HL-60 (cell line): ENCODE measurements around the gene PTPRN2.

ENCODE experiments used
- GABPA ChIP-seq: IDR thresholded peaks from 2 replicates; pipeline ENCODE4 v1.6.1; 2012; ENCODE audit warnings: low read depth
- POLR2AphosphoS5 ChIP-seq: IDR thresholded peaks from 2 replicates; pipeline ENCODE4 v1.6.1; 2012; ENCODE audit warnings: low read depth
- SPI1 ChIP-seq: IDR thresholded peaks from 2 replicates; pipeline ENCODE4 v1.6.1; 2012; ENCODE audit warnings: low read depth, mild to moderate bottlenecking, borderline replicate concordance
- TF ChIP-seq, protein P1 (sequence below): IDR thresholded peaks from one replicate; pipeline ENCODE4 v1.5.1; 2011; ENCODE audit warnings: low read length, control low read depth, inconsistent platforms; ENCODE audit not compliant: insufficient read depth
- TF ChIP-seq, protein P2 (sequence below): IDR thresholded peaks from 2 replicates; pipeline ENCODE4 v1.6.1; 2012; ENCODE audit warnings: low read depth; ENCODE audit not compliant: insufficient replicate concordance

DNA sequence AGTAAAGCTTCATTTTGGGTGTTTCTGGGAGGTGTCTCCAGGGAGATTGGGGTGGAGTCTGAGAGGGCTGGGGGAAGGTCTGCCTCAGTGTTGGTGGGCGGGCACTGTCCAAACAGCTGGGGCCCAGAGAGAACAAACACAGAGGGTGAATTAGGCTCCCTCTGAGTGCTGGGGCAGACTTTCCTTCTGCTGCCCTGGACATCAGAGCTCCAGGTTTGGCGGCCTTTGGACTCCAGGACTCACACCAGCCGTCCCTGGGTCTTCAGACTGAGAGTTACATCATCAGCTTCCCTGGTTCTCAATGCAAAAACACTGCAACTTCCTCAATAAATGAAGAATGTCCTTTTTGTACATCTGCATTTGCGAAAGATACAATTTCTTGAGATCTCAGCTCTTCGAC, 427.4 kb downstream of the PTPRN2 start:
- TF ChIP-seq, protein P1, sequence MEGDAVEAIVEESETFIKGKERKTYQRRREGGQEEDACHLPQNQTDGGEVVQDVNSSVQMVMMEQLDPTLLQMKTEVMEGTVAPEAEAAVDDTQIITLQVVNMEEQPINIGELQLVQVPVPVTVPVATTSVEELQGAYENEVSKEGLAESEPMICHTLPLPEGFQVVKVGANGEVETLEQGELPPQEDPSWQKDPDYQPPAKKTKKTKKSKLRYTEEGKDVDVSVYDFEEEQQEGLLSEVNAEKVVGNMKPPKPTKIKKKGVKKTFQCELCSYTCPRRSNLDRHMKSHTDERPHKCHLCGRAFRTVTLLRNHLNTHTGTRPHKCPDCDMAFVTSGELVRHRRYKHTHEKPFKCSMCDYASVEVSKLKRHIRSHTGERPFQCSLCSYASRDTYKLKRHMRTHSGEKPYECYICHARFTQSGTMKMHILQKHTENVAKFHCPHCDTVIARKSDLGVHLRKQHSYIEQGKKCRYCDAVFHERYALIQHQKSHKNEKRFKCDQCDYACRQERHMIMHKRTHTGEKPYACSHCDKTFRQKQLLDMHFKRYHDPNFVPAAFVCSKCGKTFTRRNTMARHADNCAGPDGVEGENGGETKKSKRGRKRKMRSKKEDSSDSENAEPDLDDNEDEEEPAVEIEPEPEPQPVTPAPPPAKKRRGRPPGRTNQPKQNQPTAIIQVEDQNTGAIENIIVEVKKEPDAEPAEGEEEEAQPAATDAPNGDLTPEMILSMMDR = no peak
- TF ChIP-seq POLR2AphosphoS5 = no peak
- no peak for TF ChIP-seq GABPA
- TF ChIP-seq, protein P2, sequence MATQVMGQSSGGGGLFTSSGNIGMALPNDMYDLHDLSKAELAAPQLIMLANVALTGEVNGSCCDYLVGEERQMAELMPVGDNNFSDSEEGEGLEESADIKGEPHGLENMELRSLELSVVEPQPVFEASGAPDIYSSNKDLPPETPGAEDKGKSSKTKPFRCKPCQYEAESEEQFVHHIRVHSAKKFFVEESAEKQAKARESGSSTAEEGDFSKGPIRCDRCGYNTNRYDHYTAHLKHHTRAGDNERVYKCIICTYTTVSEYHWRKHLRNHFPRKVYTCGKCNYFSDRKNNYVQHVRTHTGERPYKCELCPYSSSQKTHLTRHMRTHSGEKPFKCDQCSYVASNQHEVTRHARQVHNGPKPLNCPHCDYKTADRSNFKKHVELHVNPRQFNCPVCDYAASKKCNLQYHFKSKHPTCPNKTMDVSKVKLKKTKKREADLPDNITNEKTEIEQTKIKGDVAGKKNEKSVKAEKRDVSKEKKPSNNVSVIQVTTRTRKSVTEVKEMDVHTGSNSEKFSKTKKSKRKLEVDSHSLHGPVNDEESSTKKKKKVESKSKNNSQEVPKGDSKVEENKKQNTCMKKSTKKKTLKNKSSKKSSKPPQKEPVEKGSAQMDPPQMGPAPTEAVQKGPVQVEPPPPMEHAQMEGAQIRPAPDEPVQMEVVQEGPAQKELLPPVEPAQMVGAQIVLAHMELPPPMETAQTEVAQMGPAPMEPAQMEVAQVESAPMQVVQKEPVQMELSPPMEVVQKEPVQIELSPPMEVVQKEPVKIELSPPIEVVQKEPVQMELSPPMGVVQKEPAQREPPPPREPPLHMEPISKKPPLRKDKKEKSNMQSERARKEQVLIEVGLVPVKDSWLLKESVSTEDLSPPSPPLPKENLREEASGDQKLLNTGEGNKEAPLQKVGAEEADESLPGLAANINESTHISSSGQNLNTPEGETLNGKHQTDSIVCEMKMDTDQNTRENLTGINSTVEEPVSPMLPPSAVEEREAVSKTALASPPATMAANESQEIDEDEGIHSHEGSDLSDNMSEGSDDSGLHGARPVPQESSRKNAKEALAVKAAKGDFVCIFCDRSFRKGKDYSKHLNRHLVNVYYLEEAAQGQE = no peak
- TF ChIP-seq SPI1 = no peak
